ENCODE data around the gene LRRC4C. TPM values are rescaled to one million over a fixed set of nuclear protein-coding genes. Genes with fewer than 3 reads are reported as not detected.

Gene LRRC4C
- total and polyA plus RNA-seq, 4 experiments from 2014 or later: not detected

DNA sequence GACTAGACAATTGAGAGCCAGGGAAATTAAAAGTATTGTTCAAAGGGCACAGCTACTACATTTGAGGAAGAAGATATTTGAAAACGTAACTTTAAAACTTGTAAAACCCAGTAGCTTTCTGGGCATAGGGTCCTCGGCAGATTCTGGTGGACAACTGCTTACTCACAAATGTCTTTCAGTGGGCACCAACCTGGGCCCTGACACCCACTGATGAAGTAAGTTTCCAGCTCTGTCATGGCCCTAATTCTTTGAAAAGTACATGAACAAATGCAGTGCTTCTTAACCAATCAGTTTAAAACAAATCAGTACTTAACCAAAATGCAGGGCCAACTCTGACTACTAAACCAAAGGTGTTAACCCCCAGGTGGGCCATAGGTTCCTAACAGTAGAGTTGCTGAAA lies 1170.1 kb downstream of the LRRC4C start:
- DNase-seq: no peak
- intact Hi-C loops (cut with micrococcal nuclease): no loop called here
- POLR2A ChIA-PET (ENCODE audit: partially characterized antibody): no interaction called here
- Mint-ChIP-seq H3K9me3 (peaks cover 0 to 14% (median 6%) of the 10 kb centered on the region in 8 donors), H3K4me1 (peaks cover 0 to 13% (median 5%) of the 10 kb centered on the region in 4 donors), H3K36me3 (no peaks in the 10 kb centered on the region), H3K4me3 (no peak overlapping the region), H3K27ac (no peak overlapping the region), H3K27me3 (peaks cover 5 to 7% of the 10 kb centered on the region in 2 donors)
- no peak overlapping the region for H3K4me3 ChIP-seq (ENCODE audit: low read length in 2 of 2)
- no peak overlapping the region for H3K27ac ChIP-seq (ENCODE audit: low read depth, low read length)
- no peaks in the 10 kb centered on the region for H3K9me3 ChIP-seq (ENCODE audit: control insufficient read depth in 1 of 2, low read length in 2 of 2)
- H3K27me3 ChIP-seq (ENCODE audit: insufficient read depth, low read length): no peaks in the 10 kb centered on the region
- CTCF ChIA-PET (ENCODE audit: partially characterized antibody): no interaction called here
- no peaks in the 10 kb centered on the region for H3K4me1 ChIP-seq (ENCODE audit: insufficient read depth, low read length)
- no peaks in the 10 kb centered on the region for H3K36me3 ChIP-seq (ENCODE audit: insufficient read depth, low read length)

DNA sequence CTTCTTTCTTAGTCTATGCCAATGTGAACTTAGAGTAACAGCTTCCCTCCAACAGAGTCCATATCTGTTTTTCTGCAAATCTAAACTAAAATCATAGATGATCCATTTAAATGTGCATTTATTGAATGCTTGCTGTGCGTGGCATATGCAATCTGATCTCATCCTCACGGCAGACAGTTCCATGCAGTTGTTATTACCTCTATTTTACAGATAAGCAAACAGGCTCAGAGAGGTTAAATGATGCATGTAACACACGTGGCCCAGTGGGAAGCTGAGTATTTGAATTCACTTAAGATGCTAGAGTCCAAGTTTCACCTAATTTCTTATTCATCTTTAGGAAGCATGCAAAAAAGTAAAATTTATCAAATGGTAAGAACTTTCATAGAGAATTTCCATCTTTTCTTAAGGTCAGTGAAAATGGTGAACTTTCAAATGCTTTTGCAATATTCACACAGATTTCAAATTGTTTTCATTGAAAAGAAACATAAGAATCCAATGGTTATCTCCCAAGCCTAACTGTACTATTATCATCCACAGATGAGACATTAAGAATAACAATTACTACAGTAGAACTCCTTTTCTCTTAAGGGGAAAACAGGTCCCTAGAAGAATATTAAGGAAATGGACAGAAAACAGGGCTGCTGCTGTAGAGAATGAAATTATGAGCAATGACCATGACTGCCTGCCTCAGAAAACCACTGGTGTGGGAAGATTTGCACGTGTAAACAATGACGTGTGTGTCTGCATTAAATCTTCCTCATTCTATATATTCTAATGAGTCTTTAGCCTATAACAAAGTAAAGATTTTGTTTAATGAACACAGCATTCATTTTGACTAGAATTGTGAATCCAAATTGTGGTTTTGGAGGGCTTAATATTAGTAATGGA lies 1171.3 kb downstream of the LRRC4C start:
- Mint-ChIP-seq H3K36me3 (no peaks in the 10 kb centered on the region), H3K27me3 (peaks cover 0 to 5% of the 10 kb centered on the region in 2 donors)
- POLR2A ChIA-PET (ENCODE audit: partially characterized antibody): no interaction called here

DNA sequence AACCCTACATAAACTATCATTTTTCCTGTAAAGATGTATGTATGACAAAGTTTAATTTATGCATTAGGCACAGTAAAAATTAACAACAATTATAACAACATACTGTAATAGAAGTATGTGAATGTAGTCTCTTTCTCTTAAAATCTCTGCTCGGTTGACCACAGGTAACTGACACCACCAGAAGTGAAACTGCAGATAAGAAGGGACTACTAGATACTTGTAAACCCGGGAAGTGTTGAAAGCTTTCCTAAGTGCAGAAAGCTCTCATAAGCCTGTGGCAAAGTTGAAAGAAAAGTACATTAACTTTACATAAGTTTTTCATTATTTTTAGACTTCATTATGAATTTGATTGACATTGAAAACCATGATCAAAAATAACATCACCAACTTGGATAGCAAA lies 1173.3 kb downstream of the LRRC4C start:
- DNase-seq: no peak
- H3K27ac Mint-ChIP-seq: no peak overlapping the region
- no peak overlapping the region for H3K4me3 ChIP-seq (ENCODE audit: low read length in 2 of 2)
- ChIA-PET CTCF (ENCODE audit: partially characterized antibody) (no interaction called here), POLR2A (ENCODE audit: partially characterized antibody) (no interaction called here)
- H3K27me3 Mint-ChIP-seq: no peaks in the 10 kb centered on the region
- no peaks in the 10 kb centered on the region for H3K4me1 ChIP-seq (ENCODE audit: insufficient read depth, low read length)
- no peak overlapping the region for H3K27ac ChIP-seq (ENCODE audit: low read depth, low read length)
- no peaks in the 10 kb centered on the region for H3K4me1 Mint-ChIP-seq
- peaks cover 0 to 14% (median 5%) of the 10 kb centered on the region in 8 donors for H3K9me3 Mint-ChIP-seq
- H3K27me3 ChIP-seq (ENCODE audit: insufficient read depth, low read length): no peaks in the 10 kb centered on the region
- H3K4me3 Mint-ChIP-seq: no peak overlapping the region
- intact Hi-C loops (cut with micrococcal nuclease): no loop called here
- H3K36me3 Mint-ChIP-seq: no peaks in the 10 kb centered on the region
- no peaks in the 10 kb centered on the region for H3K9me3 ChIP-seq (ENCODE audit: control insufficient read depth in 1 of 2, low read length in 2 of 2)
- no peaks in the 10 kb centered on the region for H3K36me3 ChIP-seq (ENCODE audit: insufficient read depth, low read length)

More for the DNA sequence above, 1171.3 kb downstream of the LRRC4C start:
- H3K9me3 Mint-ChIP-seq: peaks cover 0 to 15% (median 10%) of the 10 kb centered on the region in 8 donors
- peaks cover 0 to 5% (median 1%) of the 10 kb centered on the region in 4 donors for H3K4me1 Mint-ChIP-seq
- CTCF ChIA-PET (ENCODE audit: partially characterized antibody): no interaction called here
- Histone ChIP-seq H3K4me1 (ENCODE audit: insufficient read depth, low read length) (no peaks in the 10 kb centered on the region), H3K4me3 (ENCODE audit: low read length in 2 of 2) (no peak overlapping the region), H3K9me3 (ENCODE audit: control insufficient read depth in 1 of 2, low read length in 2 of 2) (no peaks in the 10 kb centered on the region), H3K27me3 (ENCODE audit: insufficient read depth, low read length) (no peaks in the 10 kb centered on the region), H3K36me3 (ENCODE audit: insufficient read depth, low read length) (no peaks in the 10 kb centered on the region), H3K27ac (ENCODE audit: low read depth, low read length) (no peak overlapping the region)
- no peak overlapping the region for H3K27ac Mint-ChIP-seq
- intact Hi-C loops (cut with micrococcal nuclease): no loop called here
- H3K4me3 Mint-ChIP-seq: no peak overlapping the region
- DNase-seq: no peak

GRCh38 chr11:40285558-40285957 lies 1173.9 kb downstream of the LRRC4C start:
- ChIA-PET CTCF (ENCODE audit: partially characterized antibody) (no interaction called here), POLR2A (ENCODE audit: partially characterized antibody) (no interaction called here)
- Mint-ChIP-seq H3K27me3 (no peaks in the 10 kb centered on the region), H3K36me3 (no peaks in the 10 kb centered on the region), H3K4me3 (no peak overlapping the region), H3K9me3 (peaks cover 0 to 13% (median 3%) of the 10 kb centered on the region in 8 donors), H3K4me1 (no peaks in the 10 kb centered on the region), H3K27ac (no peak overlapping the region)
- Histone ChIP-seq H3K36me3 (ENCODE audit: insufficient read depth, low read length) (no peaks in the 10 kb centered on the region), H3K27me3 (ENCODE audit: insufficient read depth, low read length) (no peaks in the 10 kb centered on the region), H3K9me3 (ENCODE audit: control insufficient read depth in 1 of 2, low read length in 2 of 2) (no peaks in the 10 kb centered on the region), H3K4me3 (ENCODE audit: low read length in 2 of 2) (no peak overlapping the region), H3K4me1 (ENCODE audit: insufficient read depth, low read length) (no peaks in the 10 kb centered on the region), H3K27ac (ENCODE audit: low read depth, low read length) (no peak overlapping the region)
- no peak for DNase-seq
- intact Hi-C loops (cut with micrococcal nuclease): no loop called here

- Histone ChIP-seq H3K36me3 (ENCODE audit: insufficient read depth, low read length) (no peaks in the 10 kb centered on the region), H3K27me3 (ENCODE audit: insufficient read depth, low read length) (no peaks in the 10 kb centered on the region), H3K27ac (ENCODE audit: low read depth, low read length) (no peak overlapping the region), H3K4me3 (ENCODE audit: low read length in 2 of 2) (no peak overlapping the region), H3K4me1 (ENCODE audit: insufficient read depth, low read length) (no peaks in the 10 kb centered on the region), H3K9me3 (ENCODE audit: control insufficient read depth in 1 of 2, low read length in 2 of 2) (no peaks in the 10 kb centered on the region)
- Mint-ChIP-seq H3K36me3 (no peaks in the 10 kb centered on the region), H3K27me3 (no peaks in the 10 kb centered on the region), H3K4me3 (no peak overlapping the region), H3K27ac (no peak overlapping the region), H3K4me1 (no peaks in the 10 kb centered on the region), H3K9me3 (peaks cover 0 to 16% (median 7%) of the 10 kb centered on the region in 8 donors)
- ChIA-PET POLR2A (ENCODE audit: partially characterized antibody) (no interaction called here), CTCF (ENCODE audit: partially characterized antibody) (interaction anchor here (1.6 kb wide), 1 partner anchor 13 kb away, joined by 4 read pairs; no protein-coding TSS in a partner anchor)
- intact Hi-C loops (cut with micrococcal nuclease): no loop called here
- no peak for DNase-seq
Observed at GRCh38 chr11:40281052-40281580, 1178.3 kb downstream of the LRRC4C start.

GRCh38 chr11:40280159-40281051 lies 1179.0 kb downstream of the LRRC4C start:
- Histone ChIP-seq H3K4me3 (ENCODE audit: low read length in 2 of 2) (no peak overlapping the region), H3K27me3 (ENCODE audit: insufficient read depth, low read length) (no peaks in the 10 kb centered on the region), H3K27ac (ENCODE audit: low read depth, low read length) (no peak overlapping the region), H3K36me3 (ENCODE audit: insufficient read depth, low read length) (no peaks in the 10 kb centered on the region), H3K9me3 (ENCODE audit: control insufficient read depth in 1 of 2, low read length in 2 of 2) (no peaks in the 10 kb centered on the region), H3K4me1 (ENCODE audit: insufficient read depth, low read length) (no peaks in the 10 kb centered on the region)
- ChIA-PET CTCF (ENCODE audit: partially characterized antibody) (no interaction called here), POLR2A (ENCODE audit: partially characterized antibody) (no interaction called here)
- intact Hi-C loops (cut with micrococcal nuclease): no loop called here
- DNase-seq: no peak
- H3K4me1 Mint-ChIP-seq: no peaks in the 10 kb centered on the region
- no peak overlapping the region for H3K27ac Mint-ChIP-seq
- H3K36me3 Mint-ChIP-seq: no peaks in the 10 kb centered on the region
- peaks cover 0 to 16% (median 7%) of the 10 kb centered on the region in 8 donors for H3K9me3 Mint-ChIP-seq
- no peaks in the 10 kb centered on the region for H3K27me3 Mint-ChIP-seq
- no peak overlapping the region for H3K4me3 Mint-ChIP-seq

DNA sequence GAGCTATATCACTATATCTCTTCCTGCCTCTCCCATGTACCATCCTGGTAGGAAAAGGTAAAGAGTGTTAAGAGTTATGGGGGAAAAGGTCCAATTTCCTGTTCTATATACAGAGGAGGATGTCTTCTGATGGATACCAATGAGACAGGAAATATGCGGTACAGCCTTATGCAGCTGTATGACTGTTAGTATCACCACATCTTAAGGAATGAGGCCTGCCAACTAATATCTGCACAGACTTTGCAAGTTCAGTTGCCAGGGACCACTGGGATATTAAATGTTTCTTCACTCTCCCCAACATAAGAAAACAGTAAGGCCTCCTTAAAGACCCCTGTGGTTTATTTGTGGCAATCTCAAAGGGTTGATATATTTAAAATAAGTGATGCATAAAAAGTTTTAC lies 1182.5 kb downstream of the LRRC4C start:
- CTCF ChIA-PET (ENCODE audit: partially characterized antibody): no interaction called here
- intact Hi-C loops (cut with micrococcal nuclease): no loop called here
- Mint-ChIP-seq H3K4me1 (no peaks in the 10 kb centered on the region), H3K36me3 (no peaks in the 10 kb centered on the region), H3K4me3 (no peak overlapping the region), H3K27me3 (no peaks in the 10 kb centered on the region), H3K27ac (no peak overlapping the region), H3K9me3 (peaks cover 0 to 11% (median 8%) of the 10 kb centered on the region in 8 donors)
- Histone ChIP-seq H3K36me3 (ENCODE audit: insufficient read depth, low read length) (no peaks in the 10 kb centered on the region), H3K4me3 (ENCODE audit: low read length in 2 of 2) (no peak overlapping the region), H3K27ac (ENCODE audit: low read depth, low read length) (no peak overlapping the region), H3K27me3 (ENCODE audit: insufficient read depth, low read length) (no peaks in the 10 kb centered on the region), H3K9me3 (ENCODE audit: control insufficient read depth in 1 of 2, low read length in 2 of 2) (no peaks in the 10 kb centered on the region), H3K4me1 (ENCODE audit: insufficient read depth, low read length) (no peaks in the 10 kb centered on the region)
- no peak for DNase-seq
- POLR2A ChIA-PET (ENCODE audit: partially characterized antibody): no interaction called here
